HEK293 (cell line): ENCODE data around the gene STYXL1.
A peak's percentile ranks its signal among the peaks of the same experiment; 100 is the strongest.

Source experiments
- CTCF ChIP-seq: fragments of 450-650 bp; formaldehyde crosslinking; IDR thresholded peaks from 2 replicates; pipeline ENCODE4 v1.5.1; 2016; ENCODE audit warnings: missing biosample characterization, missing genetic modification characterization
- PRDM1 ChIP-seq: fragments of 450-650 bp; formaldehyde crosslinking; IDR thresholded peaks from 2 replicates; pipeline ENCODE4; 2016; ENCODE audit warnings: missing biosample characterization, missing genetic modification characterization
- PRDM2 ChIP-seq: fragments of 450-650 bp; formaldehyde crosslinking; IDR thresholded peaks from 2 replicates; pipeline ENCODE4 v1.5.1; 2016; ENCODE audit warnings: missing biosample characterization, missing genetic modification characterization, borderline replicate concordance
- REST ChIP-seq: fragments of 450-650 bp; formaldehyde crosslinking; IDR thresholded peaks from 2 replicates; pipeline ENCODE4 v1.5.1; 2016; ENCODE audit warnings: missing biosample characterization, missing genetic modification characterization
- SETDB1 ChIP-seq: IDR thresholded peaks from one replicate; pipeline ENCODE4 v1.6.1; 2017; ENCODE audit warnings: mild to moderate bottlenecking, low read length, moderate library complexity, mixed read lengths; ENCODE audit not compliant: insufficient read length
- ZBTB20 ChIP-seq: fragments of 450-650 bp; formaldehyde crosslinking; IDR thresholded peaks from 2 replicates; pipeline ENCODE4 v1.5.1; 2016; ENCODE audit warnings: missing biosample characterization, missing genetic modification characterization
- ZBTB49 ChIP-seq: fragments of 450-650 bp; formaldehyde crosslinking; IDR thresholded peaks from 2 replicates; pipeline ENCODE4 v1.5.1; 2016; ENCODE audit warnings: missing biosample characterization, missing genetic modification characterization, low read depth
- ZNF138 ChIP-seq: fragments of 450-650 bp; formaldehyde crosslinking; IDR thresholded peaks from 2 replicates; pipeline ENCODE4 v1.5.1; 2016; ENCODE audit warnings: missing biosample characterization, missing genetic modification characterization, borderline replicate concordance
- ZNF341 ChIP-seq: fragments of 450-650 bp; formaldehyde crosslinking; IDR thresholded peaks from 2 replicates; pipeline ENCODE4; 2016; ENCODE audit warnings: low read depth, missing biosample characterization, missing genetic modification characterization
- ZNF391 ChIP-seq: fragments of 450-650 bp; formaldehyde crosslinking; IDR thresholded peaks from 2 replicates; pipeline ENCODE4 v1.5.1; 2016; ENCODE audit warnings: low read depth, missing biosample characterization, missing genetic modification characterization, borderline replicate concordance
- ZNF623 ChIP-seq: fragments of 450-650 bp; formaldehyde crosslinking; IDR thresholded peaks from 2 replicates; pipeline ENCODE4 v1.5.1; 2016; ENCODE audit warnings: missing biosample characterization, missing genetic modification characterization
- ZNF629 ChIP-seq: fragments of 450-650 bp; formaldehyde crosslinking; IDR thresholded peaks from 2 replicates; pipeline ENCODE4 v1.5.1; 2017; ENCODE audit warnings: missing biosample characterization, missing genetic modification characterization
- ZNF792 ChIP-seq: fragments of 450-650 bp; formaldehyde crosslinking; IDR thresholded peaks from 2 replicates; pipeline ENCODE4 v1.5.1; 2016; ENCODE audit warnings: missing biosample characterization, missing genetic modification characterization
- ZNF830 ChIP-seq: fragments of 450-650 bp; IDR thresholded peaks from 2 replicates; pipeline ENCODE4 v1.5.0; 2018; ENCODE audit warnings: missing biosample characterization, missing genetic modification characterization, low read depth, mild to moderate bottlenecking, moderate library complexity

- TF ChIP-seq ZBTB20 (tag by site-specific recombination) (no peak), PRDM1 (tag by site-specific recombination) (no peak), ZNF830 (tag by site-specific recombination) (no peak), ZNF391 (tag by site-specific recombination) (no peak), ZBTB49 (no peak), PRDM2 (tag by site-specific recombination) (no peak), CTCF (tag by site-specific recombination) (no peak), ZNF138 (tag by site-specific recombination) (no peak), SETDB1 (no peak), REST (0 out of 2 replicates have a peak, but pooled peaks have one; percentile 18), ZNF341 (no peak), ZNF623 (tag by site-specific recombination) (no peak), ZNF792 (tag by site-specific recombination) (no peak), ZNF629 (tag by site-specific recombination) (no peak)
These were observed 24.8 kb downstream of the STYXL1 start for GRCh38 chr7:76023002-76023401.
